OCI-LY7 (cell line): ENCODE results near the gene HSPH1.

Source experiments
- EZH2phosphoT487 ChIP-seq: fragments of 200-600 bp; sonication (generic); IDR thresholded peaks from 2 replicates; pipeline ENCODE4 v1.6.1; 2018; ENCODE audit warnings: low read depth, borderline replicate concordance, mild to moderate bottlenecking, mixed run types, antibody characterized with exemption, low read length, moderate library complexity, mixed read lengths
- TF ChIP-seq, protein P1 (sequence below): fragments of 200-600 bp; sonication (generic); conservative IDR thresholded peaks from 2 replicates; pipeline ENCODE4 v1.5.1; 2014; ENCODE audit warnings: mild to moderate bottlenecking, antibody characterized with exemption, low read length, moderate library complexity, mixed read lengths

DNA sequence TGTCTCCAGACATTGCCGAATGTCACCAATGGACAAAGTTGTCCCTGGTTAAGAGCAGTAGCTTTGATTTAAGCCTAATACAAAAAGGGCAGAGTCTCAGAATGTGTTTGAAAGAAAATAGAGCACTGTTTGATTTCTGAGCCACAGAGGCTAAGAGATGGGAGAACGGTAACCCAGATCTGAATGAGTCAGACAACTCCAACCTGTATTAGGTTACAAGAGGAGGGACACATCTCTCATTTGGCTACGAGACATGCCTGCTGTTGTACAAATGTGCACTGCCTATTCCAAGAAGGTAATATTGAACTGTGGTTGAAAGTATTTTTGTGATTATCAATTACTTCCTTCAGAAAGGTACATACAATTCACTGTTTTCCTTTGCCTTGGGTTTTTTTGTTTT lies 4.9 kb upstream of the HSPH1 start:
- TF ChIP-seq, protein P1, sequence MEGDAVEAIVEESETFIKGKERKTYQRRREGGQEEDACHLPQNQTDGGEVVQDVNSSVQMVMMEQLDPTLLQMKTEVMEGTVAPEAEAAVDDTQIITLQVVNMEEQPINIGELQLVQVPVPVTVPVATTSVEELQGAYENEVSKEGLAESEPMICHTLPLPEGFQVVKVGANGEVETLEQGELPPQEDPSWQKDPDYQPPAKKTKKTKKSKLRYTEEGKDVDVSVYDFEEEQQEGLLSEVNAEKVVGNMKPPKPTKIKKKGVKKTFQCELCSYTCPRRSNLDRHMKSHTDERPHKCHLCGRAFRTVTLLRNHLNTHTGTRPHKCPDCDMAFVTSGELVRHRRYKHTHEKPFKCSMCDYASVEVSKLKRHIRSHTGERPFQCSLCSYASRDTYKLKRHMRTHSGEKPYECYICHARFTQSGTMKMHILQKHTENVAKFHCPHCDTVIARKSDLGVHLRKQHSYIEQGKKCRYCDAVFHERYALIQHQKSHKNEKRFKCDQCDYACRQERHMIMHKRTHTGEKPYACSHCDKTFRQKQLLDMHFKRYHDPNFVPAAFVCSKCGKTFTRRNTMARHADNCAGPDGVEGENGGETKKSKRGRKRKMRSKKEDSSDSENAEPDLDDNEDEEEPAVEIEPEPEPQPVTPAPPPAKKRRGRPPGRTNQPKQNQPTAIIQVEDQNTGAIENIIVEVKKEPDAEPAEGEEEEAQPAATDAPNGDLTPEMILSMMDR, result no peak
- TF ChIP-seq EZH2phosphoT487, result no peak
